Loucy (cell line): ENCODE measurements around the gene SPCS2.

Source experiments
- CTCF ChIP-seq: fragments of 200-600 bp; sonication (generic); conservative IDR thresholded peaks from 2 replicates; pipeline ENCODE4 v1.5.1; 2014; ENCODE audit warnings: mild to moderate bottlenecking, antibody characterized with exemption, low read length
- EZH2phosphoT487 ChIP-seq: fragments of 200-600 bp; IDR thresholded peaks from 2 replicates; pipeline ENCODE4 v1.6.1; 2018; ENCODE audit warnings: antibody characterized with exemption, mild to moderate bottlenecking, moderate library complexity, borderline replicate concordance

GRCh38 chr11:74981888-74982287 lies 32.8 kb downstream of the SPCS2 start:
- no peak for TF ChIP-seq CTCF
- TF ChIP-seq EZH2phosphoT487, result no peak
